GM12872 (cell line): Measurements from ENCODE around the gene CHORDC1.

Experiments
- TF ChIP-seq, protein P1 (sequence below): IDR thresholded peaks from 3 replicates; pipeline ENCODE4 v1.5.1; 2011; ENCODE audit warnings: low read depth, mild to moderate bottlenecking, low read length, moderate library complexity; ENCODE audit not compliant: insufficient read depth

Gene CHORDC1

DNA sequence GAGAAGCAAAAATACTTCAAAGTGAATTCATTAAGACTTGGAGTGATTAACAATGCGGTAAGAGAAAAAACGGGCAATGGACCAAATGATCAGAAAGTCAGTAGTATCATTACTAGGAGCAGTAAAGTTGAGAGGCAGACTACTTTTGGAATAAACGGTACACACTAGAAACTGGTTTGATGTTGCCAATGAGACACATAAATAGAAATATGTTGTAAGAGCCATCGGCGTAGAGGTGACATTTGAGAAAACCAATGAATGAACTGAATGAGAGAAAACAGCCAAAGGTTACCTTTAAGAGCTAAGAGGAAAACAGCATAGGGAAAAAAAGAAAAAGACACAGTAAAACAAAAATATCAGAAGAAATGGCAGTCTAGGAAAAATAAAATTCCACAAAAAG is 6.2 kb downstream of the CHORDC1 start:
- TF ChIP-seq, protein P1, sequence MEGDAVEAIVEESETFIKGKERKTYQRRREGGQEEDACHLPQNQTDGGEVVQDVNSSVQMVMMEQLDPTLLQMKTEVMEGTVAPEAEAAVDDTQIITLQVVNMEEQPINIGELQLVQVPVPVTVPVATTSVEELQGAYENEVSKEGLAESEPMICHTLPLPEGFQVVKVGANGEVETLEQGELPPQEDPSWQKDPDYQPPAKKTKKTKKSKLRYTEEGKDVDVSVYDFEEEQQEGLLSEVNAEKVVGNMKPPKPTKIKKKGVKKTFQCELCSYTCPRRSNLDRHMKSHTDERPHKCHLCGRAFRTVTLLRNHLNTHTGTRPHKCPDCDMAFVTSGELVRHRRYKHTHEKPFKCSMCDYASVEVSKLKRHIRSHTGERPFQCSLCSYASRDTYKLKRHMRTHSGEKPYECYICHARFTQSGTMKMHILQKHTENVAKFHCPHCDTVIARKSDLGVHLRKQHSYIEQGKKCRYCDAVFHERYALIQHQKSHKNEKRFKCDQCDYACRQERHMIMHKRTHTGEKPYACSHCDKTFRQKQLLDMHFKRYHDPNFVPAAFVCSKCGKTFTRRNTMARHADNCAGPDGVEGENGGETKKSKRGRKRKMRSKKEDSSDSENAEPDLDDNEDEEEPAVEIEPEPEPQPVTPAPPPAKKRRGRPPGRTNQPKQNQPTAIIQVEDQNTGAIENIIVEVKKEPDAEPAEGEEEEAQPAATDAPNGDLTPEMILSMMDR, result no peak

DNA sequence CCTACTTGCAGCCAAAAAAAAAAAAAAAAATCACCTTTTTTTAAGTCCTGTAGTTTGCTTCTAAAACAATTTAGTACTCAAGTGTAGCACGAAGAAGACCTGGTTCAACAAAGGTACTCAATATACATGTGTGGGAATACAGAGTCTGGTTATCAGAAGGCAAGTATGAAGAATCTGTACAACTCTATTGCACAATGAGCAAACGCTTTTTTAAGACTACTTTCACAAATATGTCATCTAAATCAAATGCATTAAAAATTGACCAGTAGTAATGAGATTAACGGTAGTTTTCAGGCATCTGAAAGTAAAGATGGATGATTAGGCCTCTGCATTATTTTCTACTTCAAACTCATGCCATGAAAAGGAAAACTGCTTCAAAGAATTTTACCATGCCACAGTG is 9.5 kb downstream of the CHORDC1 start:
- TF ChIP-seq, protein P1, result no peak

DNA sequence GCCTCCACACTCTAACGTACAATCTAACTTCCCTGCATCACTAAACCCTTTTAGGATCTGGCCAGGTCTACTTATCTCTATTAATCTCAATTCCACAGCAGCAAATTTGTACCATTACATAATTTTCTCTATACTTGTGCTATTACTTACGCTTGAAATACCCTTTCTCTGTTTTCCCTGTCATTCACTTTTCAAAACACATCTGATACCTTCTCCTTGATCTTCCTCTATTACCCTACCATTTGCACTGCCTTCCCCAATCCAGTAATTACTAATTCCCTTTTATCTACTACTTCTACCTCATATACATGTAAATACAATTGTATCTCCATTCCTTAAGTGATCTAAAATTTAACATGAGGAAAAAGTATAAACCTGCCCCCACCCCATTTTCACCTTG is 14.0 kb downstream of the CHORDC1 start:
- TF ChIP-seq, protein P1, result no peak

DNA sequence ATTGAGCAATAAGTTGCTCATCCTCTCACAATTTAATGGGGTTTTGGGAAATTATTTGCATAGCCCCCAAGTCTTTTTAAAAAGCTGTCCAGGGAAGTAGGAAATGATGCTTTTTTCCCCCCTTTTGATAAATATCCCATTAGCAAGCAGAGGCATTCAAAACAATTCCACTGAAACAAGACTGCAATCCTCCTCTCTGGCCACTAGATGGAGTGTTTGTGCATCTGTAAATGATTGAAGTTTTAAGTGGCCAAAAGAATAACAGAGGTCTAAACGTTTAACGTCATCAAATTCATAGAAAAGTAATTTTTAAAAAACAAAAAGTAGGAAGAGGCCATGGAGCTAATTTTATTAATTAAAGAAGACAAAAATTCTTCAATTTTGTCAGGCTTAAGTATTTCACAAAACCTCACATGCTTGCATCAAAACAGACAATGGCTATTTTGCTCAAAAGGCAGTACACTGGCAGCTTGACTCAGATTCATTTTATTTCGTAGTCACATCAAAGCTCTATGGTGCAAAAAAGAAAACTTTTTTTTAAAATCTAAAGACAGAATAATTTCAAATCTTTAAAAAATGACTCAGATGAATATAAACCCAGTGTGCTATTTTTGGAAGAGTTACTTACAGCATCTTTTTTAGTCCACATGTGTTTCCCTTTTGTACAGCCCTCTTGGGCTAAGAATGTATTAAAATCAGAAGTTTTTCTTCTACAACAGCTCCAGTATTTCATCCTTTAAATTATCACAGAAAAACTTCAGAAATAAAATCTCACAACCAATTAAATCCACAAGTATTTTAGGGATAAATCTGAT is 17.8 kb downstream of the CHORDC1 start:
- TF ChIP-seq, protein P1, result peak; percentile 84

DNA sequence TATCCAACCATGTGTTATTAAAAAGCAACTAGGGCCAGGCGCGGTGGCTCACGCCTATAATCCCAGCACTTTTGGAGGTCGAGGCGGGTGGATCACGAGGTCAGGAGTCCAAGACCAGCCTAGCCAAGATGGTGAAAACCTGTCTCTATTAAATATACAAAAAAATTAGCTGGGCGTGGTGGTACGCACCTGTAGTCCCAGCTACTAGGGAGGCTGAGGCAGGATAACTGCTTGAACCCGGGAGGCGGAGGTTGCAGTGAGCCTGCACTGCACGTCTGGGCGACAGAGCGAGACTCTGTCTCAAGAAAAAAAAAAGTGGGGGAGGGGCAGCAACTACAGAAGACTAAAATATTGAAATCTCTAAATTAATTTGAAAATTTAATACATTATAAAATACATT is 18.4 kb downstream of the CHORDC1 start:
- TF ChIP-seq, protein P1, result no peak

DNA sequence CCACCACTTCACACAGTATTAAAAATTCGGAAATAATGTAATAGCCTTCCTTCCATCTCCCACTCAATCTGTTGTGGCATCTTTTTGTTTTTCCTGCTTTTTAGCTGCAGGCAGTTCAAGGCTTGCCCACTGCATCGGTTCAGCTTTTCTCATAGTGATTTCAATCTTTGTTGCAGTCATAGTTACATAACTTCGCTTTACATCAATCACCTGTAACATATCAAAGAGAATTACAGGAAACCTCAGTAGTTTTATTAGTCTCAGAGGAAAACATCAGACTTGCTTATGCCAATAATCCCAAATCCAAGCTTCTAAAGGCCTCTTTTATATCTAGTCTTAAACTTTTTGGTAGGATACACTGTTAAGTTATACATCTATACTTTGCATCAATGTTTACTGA is 20.5 kb downstream of the CHORDC1 start:
- TF ChIP-seq, protein P1, result no peak

DNA sequence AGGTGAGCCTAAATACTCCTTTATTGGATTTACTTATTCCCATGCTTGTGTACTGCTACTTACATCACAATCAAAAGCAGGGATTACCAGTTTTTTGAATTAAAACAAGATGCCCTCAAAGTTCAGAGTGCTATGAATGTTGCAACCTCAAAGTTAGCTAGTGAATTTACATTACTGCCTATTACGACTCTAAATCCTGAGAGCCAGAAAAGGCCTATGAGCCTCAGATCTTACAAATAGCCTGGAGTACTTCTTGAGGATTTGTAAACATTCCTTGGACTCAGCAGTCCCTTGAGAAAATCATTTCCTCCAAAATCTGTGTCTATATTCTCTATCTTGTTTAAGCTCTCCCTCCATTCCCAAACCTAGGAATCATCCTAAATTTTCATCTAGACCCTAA is 25.5 kb downstream of the CHORDC1 start:
- TF ChIP-seq, protein P1, result no peak
